ENCODE data around the gene LRRC8B.

The LRRC8B gene

DNA sequence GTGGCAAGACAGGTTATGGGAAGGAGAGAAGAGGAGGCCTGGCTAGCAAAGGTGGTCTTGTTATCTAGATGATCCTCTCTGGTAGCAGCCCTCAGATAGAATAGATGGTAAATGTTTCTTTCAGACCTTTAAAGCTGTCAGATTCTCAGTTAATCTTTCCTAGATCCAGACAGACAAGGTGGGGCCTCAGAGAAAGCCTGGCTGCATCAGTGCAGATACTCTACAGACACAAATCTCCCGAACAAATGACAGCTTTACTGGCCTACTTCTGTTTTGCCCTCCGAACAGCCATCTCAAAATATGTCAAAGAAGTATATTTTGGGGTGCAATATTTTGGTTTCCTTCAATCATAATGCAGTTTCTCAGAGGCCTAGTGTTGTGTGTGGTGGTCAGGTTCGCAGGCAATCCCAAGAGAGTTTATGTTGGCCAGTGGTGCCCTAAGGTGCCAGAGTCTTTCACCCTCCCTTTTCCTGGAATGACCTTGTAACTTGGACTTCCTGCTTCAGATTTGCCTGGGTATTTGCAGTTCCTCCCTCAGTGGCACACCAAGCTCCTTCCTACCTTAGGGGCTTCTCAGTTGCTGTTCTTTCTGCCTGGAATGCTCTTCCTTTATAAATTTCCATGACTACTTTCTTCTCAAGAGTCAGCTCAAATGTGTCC, 7.0 kb downstream of the LRRC8B start:
- TF ChIP-seq GLIS3 (CRISPR knock-in tag; IDR thresholded peaks at IDR 0.05) (no peak), ISL1 (CRISPR knock-in tag; IDR thresholded peaks at IDR 0.05) (no peak), ARNTL (CRISPR knock-in tag; IDR thresholded peaks at IDR 0.05; ENCODE audit: borderline replicate concordance, low read depth) (no peak), ZNF70 (CRISPR knock-in tag; IDR thresholded peaks at IDR 0.05) (no peak), ZC3H10 (CRISPR knock-in tag; IDR thresholded peaks at IDR 0.05) (no peak), BACH2 (CRISPR knock-in tag; IDR thresholded peaks at IDR 0.05; ENCODE audit: borderline replicate concordance) (no peak), TCF4 (CRISPR knock-in tag; IDR thresholded peaks at IDR 0.05; ENCODE audit: borderline replicate concordance) (no peak), ZFP30 (CRISPR knock-in tag; IDR thresholded peaks at IDR 0.05) (no peak), PATZ1 (CRISPR knock-in tag; IDR thresholded peaks at IDR 0.05; ENCODE audit: borderline replicate concordance) (no peak), CSRNP3 (CRISPR knock-in tag; IDR thresholded peaks at IDR 0.05) (no peak), ZNF8 (CRISPR knock-in tag; IDR thresholded peaks at IDR 0.05) (no peak), ZFP3 (CRISPR knock-in tag; IDR thresholded peaks at IDR 0.05) (no peak), CSDC2 (CRISPR knock-in tag; IDR thresholded peaks at IDR 0.05) (no peak), TSHZ2 (CRISPR knock-in tag; IDR thresholded peaks at IDR 0.05) (no peak), OSR1 (CRISPR knock-in tag; IDR thresholded peaks at IDR 0.05) (no peak), ESRRG (CRISPR knock-in tag; IDR thresholded peaks at IDR 0.05) (no peak)
- TF ChIP-seq, protein P1, sequence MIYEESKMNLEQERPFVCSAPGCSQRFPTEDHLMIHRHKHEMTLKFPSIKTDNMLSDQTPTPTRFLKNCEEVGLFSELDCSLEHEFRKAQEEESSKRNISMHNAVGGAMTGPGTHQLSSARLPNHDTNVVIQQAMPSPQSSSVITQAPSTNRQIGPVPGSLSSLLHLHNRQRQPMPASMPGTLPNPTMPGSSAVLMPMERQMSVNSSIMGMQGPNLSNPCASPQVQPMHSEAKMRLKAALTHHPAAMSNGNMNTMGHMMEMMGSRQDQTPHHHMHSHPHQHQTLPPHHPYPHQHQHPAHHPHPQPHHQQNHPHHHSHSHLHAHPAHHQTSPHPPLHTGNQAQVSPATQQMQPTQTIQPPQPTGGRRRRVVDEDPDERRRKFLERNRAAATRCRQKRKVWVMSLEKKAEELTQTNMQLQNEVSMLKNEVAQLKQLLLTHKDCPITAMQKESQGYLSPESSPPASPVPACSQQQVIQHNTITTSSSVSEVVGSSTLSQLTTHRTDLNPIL (CRISPR knock-in tag; IDR thresholded peaks at IDR 0.05; ENCODE audit: low read depth), result no peak
- no peak for ATAC-seq

DNA sequence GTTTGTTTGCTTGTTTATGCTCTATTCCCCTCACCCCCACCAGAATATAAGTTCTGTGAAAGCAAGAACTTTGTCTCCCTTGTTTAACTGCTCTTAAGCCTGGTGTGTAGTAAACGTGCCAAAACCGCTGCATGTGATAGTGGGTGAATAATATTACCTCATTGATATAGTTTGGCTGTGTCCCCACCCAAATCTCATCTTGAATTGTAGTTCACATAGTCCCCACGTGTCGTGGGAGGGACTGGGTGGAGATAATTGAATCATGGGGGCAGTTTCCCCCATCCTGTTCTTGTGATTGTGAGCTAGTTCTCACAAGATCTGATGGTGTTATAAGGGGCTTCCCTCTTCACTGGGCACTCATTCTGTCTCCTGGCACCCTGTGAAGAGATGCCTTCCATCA, 7.6 kb downstream of the LRRC8B start:
- no peak for ATAC-seq
- TF ChIP-seq TSHZ2 (CRISPR knock-in tag; IDR thresholded peaks at IDR 0.05) (no peak), ZNF565 (CRISPR knock-in tag; conservative IDR thresholded peaks at IDR 0.05; ENCODE audit: low read depth) (no peak), PATZ1 (CRISPR knock-in tag; IDR thresholded peaks at IDR 0.05; ENCODE audit: borderline replicate concordance) (no peak)
- TF ChIP-seq, protein P1 (CRISPR knock-in tag; IDR thresholded peaks at IDR 0.05; ENCODE audit: low read depth), result no peak

Data from SK-N-SH treated with all-trans-retinoic acid at 6 μM for 48 hours (cell line).